ENCODE data around the gene BANP.
"Not testable (repeated sequence)": the region's sequence is repeated elsewhere in the genome, so short reads cannot be mapped to it uniquely, and the experiment has no call there.

BANP gene

GRCh38 chr16:87950765-87951551 lies at the start of gene BANP:
Gene BANP (plus strand): TSS chr16:87951434. CDS start chr16:87975116, 23,682 bp downstream.
- DNase-seq (ENCODE audit: low spot score): peak; percentile 100

GRCh38 chr16:87904963-87905362 lies 46.3 kb upstream of the BANP start:
- DNase-seq (ENCODE audit: low spot score): not testable (repeated sequence)

GRCh38 chr16:87905521-87905920 lies 45.7 kb upstream of the BANP start:
- DNase-seq (ENCODE audit: low spot score): not testable (repeated sequence)

- not testable (repeated sequence) for DNase-seq (ENCODE audit: low spot score)
Observed at GRCh38 chr16:87908101-87908500, 43.1 kb upstream of the BANP start.

- peak; percentile 78 for DNase-seq (ENCODE audit: low spot score)
Observed at GRCh38 chr16:87909203-87909935, 41.9 kb upstream of the BANP start.

GRCh38 chr16:87911106-87911763 lies 40.0 kb upstream of the BANP start:
- peak; percentile 82 for DNase-seq (ENCODE audit: low spot score)

- not testable (repeated sequence) for DNase-seq (ENCODE audit: low spot score)
Observed at GRCh38 chr16:87912691-87913090, 38.5 kb upstream of the BANP start.

- not testable (repeated sequence) for DNase-seq (ENCODE audit: low spot score)
Observed at GRCh38 chr16:87914021-87914725, 37.1 kb upstream of the BANP start.

- no peak for DNase-seq (ENCODE audit: low spot score)
Observed at GRCh38 chr16:87914812-87915211, 36.4 kb upstream of the BANP start.

- no peak for DNase-seq (ENCODE audit: low spot score)
Observed at GRCh38 chr16:87917503-87917902, 33.7 kb upstream of the BANP start.

- no peak for DNase-seq (ENCODE audit: low spot score)
Observed at GRCh38 chr16:87918338-87918737, 32.9 kb upstream of the BANP start.

GRCh38 chr16:87918866-87919680 lies 32.2 kb upstream of the BANP start:
- no peak for DNase-seq (ENCODE audit: low spot score)

- no peak for DNase-seq (ENCODE audit: low spot score)
Observed at GRCh38 chr16:87919681-87919994, 31.6 kb upstream of the BANP start.

- no peak for DNase-seq (ENCODE audit: low spot score)
Observed at GRCh38 chr16:87921236-87921773, 29.9 kb upstream of the BANP start.

GRCh38 chr16:87922250-87922871 lies 28.9 kb upstream of the BANP start:
- DNase-seq (ENCODE audit: low spot score): no peak

- no peak for DNase-seq (ENCODE audit: low spot score)
Observed at GRCh38 chr16:87924041-87924810, 27.0 kb upstream of the BANP start.

GRCh38 chr16:87924811-87925670 lies 26.2 kb upstream of the BANP start:
- DNase-seq (ENCODE audit: low spot score): no peak

GRCh38 chr16:87926246-87927194 lies 24.7 kb upstream of the BANP start:
- DNase-seq (ENCODE audit: low spot score): no peak
